Adipose tissue (tissue), 3 donors: ENCODE measurements around the gene TXNRD1. TPM values are rescaled to one million over a fixed set of nuclear protein-coding genes. Genes with fewer than 3 reads are reported as not detected.
"Not testable (repeated sequence)": the region's sequence is repeated elsewhere in the genome, so short reads cannot be mapped to it uniquely, and the experiment has no call there.

ENCODE experiments used
- H3K27ac ChIP-seq: one replicate; pipeline ENCODE4 v1.5.1; 2013; ENCODE audit warnings: low read depth, low read length
- WGBS, 3 donors: extraction: QIAGEN DNeasy Blood & Tissue Kit; methylation state at CpG; one replicate each; pipeline ENCODE4 v1.1.7; 2013; 5-methylcytosine and 5-hydroxymethylcytosine counted together
- polyA plus RNA-seq, 3 donors: library from polyadenylated mRNA; stranded (reverse); fragments of 200-250 nt; gene quantifications; one replicate each; pipeline ENCODE4 v1.2.3, GENCODE V29; 2013
- donor health status: healthy with polysubstance abuse.
- donor health status: Bipolar disorder and iron deficiency.
- donor health status: healthy.

Gene TXNRD1
- polyA plus RNA-seq, 3 donors, result 12.7 to 72.1 (median 44.7) TPM

DNA sequence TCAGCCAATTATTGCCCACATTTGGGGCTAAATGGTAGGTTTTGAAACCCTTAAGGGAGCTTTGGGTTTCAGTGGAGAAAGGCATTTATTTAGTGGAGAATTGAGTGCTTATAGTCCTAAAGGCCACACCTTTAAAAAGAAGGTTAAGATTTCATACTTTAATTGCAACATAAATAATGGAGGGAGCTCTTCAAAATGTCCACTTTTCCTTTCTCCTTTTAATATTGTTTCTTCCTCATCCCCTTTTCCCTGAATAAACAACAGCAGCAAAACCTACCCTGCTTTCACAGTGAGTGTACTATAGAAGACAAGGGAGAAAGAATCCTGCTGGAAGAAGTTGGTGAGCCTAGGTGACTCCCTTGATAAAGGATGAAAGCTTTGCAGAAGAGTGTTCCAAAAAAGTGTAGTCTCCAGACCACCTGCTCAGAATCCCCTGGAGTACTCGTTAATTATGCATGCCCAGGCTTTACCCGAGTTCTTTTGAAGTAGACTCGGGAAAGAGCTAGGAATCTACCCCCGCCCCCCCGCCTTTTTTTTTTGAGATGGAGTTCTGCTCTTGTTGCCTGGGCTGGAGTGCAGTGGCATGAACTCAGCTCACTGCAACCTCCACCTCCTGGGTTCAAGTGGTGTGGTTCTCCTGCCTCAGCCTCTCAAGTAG, 76.4 kb downstream of the TXNRD1 start:
- 78 to 85% (median 84%) methylated on average over 5 of the region's 5 CpGs for WGBS, 3 donors
- no peak overlapping the region for H3K27ac ChIP-seq

DNA sequence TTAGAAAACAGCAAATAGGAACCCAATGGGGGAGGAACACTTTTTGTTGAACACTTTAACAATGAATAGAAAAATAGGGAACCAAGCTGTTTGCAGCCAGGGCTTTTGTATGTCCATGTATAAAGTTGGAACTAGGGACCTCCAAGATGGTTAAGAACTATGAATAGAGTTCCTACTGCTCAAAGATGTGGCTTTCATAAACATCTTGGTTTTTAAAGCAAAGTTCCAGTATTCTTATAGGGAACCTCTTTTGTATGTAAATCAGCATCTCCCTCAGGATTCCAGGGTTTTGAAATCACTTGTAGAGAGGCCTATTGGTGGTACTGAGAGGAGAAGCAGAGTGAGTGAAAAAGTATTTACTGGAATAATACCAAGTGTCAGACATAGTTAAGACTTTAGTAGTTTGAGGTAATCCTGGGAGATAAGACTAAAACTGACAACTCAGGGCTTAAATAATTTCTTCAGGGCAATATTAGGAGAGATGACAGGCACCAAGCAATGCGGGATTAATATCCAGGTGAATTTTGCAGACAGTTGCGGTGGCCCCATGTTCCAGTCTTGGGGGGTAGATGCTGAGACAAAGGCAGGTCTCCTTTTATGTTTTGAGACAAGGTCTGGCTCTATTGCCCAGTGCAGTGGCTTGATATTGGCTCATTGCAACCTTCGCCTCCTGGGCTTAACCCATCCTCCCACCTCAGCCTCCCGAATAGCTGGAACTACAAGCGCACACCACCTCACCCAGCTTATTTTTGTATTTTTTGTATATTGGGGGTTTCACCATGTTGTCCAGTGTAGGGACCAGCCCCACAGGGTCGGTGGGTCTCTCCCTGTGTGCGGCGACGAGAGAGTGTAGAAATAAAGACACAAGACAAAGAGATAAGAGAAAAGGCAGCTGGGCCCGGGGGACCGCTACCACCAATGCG, 77.6 kb downstream of the TXNRD1 start:
- WGBS, 3 donors, result 95 to 97% (median 96%) methylated on average over 12 of the region's 12 CpGs
- no peak overlapping the region for H3K27ac ChIP-seq

GRCh38 chr12:104294158-104294859, 78.7 kb downstream of the TXNRD1 start:
- not testable (repeated sequence) for H3K27ac ChIP-seq
- WGBS, 3 donors, result 68 to 83% (median 78%) methylated on average over 13 to 16 of the region's 17 CpGs

GRCh38 chr12:104294927-104295668, 79.5 kb downstream of the TXNRD1 start:
- H3K27ac ChIP-seq, result no peak overlapping the region
- 68 to 76% (median 75%) methylated on average over 9 of the region's 9 CpGs for WGBS, 3 donors

DNA sequence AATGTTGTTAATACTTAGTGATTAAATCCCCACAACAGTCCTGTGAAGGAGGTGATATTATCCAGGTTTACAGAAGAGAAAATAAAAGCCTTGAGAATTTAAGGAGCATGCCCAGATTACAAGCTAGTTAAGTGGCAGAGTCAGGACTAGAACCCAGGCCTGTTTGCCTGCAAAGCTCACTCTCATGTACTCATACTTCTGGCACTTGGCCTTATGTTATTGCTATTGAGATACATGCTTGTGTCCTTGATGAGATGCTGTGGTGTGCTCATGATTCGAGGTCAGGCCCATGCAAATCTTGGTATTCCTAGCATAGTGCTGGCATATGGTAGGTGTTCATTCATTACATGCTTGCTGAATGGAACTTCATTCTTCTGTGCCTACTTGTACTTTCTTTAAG, 80.4 kb downstream of the TXNRD1 start:
- 88 to 100% (median 97%) methylated on average over 1 of the region's 1 CpG for WGBS, 3 donors
- H3K27ac ChIP-seq, result no peak overlapping the region

DNA sequence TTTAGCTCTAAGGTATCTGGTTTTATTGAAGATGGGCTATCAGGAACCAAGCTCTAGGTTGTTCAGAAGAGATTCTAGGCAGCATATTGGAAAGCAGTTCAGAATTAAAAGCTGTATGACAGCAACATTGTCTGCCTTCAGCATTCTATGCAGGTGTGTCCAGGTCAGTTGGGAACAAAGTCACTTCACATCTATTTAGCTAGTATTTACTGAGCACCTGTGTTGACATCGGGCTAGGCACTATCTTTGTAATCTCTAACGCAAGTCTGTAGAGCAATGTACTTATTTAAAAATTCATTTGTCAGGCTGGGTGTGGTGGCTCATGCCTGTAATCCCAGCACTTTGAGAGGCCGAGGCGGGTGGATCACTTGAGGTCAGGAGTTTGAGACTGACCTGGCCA, 81.1 kb downstream of the TXNRD1 start:
- WGBS, 3 donors, result 69 to 95% (median 94%) methylated on average over 4 of the region's 4 CpGs
- H3K27ac ChIP-seq, result no peak overlapping the region

- no peak overlapping the region for H3K27ac ChIP-seq
Measured at GRCh38 chr12:104297477-104298113, 82.0 kb downstream of the TXNRD1 start.

DNA sequence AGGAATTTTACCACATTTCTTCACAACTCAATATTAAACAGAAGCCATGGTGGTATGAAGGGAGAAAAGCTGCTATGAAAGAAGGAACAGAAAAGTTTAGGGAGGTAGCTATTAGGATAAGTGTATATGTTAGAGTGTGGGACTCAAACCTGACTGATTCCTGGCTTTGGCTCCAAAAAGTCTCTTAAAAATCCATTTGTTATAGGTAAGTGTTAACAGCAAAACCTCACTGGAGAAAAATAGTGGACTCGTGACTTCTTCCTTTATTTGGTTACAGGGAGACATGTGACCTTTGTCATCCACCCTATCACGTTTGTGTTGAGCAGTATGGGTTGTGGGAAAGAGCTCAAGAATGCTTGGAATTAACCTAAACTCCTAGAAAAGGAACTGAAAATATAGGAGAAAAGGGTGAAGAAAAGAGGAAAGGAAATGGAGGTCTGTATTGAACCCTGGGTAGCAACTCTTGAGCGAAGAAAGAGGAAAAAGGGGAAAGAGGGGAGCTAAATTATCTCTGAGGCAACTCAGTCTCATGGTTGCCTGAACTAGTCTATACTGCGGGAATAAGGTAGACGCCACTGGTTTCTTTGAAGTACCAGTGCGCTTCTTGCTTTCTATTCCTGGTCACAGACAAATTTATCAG, 84.4 kb downstream of the TXNRD1 start:
- WGBS, 3 donors, result 70 to 75% (median 71%) methylated on average over 6 of the region's 6 CpGs
- no peak overlapping the region for H3K27ac ChIP-seq

More at GRCh38 chr12:104297477-104298113, 82.0 kb downstream of the TXNRD1 start:
- WGBS, 3 donors, result 94 to 98% (median 94%) methylated on average over 10 of the region's 10 CpGs

DNA sequence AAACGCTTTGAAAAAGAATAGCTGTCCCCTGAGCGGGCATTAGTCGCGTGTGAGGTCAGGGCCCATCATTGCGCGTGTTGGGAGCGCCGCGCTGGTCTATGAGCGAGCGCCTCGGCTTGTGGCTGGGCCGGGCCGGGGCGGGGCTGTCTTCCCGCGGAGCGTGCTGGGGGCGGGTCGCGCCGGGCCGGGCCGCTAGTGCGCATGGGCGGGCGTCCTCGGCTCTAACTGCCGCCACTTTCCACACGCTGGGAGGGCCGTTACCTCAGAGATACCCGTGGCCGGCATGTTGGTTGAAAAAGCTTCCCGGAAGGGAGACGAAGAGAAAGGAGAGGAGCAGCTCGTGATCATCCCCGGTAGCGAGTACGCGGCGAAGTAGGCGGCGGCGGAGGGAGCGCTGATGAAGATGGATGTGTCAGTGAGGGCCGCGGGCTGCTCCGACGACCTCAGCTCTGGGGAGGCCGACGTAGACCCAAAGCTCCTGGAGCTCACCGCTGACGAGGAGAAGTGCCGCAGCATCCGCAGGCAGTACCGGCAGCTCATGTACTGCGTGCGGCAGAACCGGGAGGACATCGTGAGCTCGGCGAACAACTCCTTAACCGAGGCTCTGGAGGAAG, 88.1 kb downstream of the TXNRD1 start, which contains the start of gene EID3:
TSS of gene EID3 (plus strand) at position 202 of the 614 bp plus-strand sequence. CDS start at position 398, 196 bp downstream.
- peak within 1 kb of the TSS; percentile 43 for H3K27ac ChIP-seq
- 3 to 10% (median 7%) methylated on average over 54 to 63 of the region's 63 CpGs for WGBS, 3 donors

DNA sequence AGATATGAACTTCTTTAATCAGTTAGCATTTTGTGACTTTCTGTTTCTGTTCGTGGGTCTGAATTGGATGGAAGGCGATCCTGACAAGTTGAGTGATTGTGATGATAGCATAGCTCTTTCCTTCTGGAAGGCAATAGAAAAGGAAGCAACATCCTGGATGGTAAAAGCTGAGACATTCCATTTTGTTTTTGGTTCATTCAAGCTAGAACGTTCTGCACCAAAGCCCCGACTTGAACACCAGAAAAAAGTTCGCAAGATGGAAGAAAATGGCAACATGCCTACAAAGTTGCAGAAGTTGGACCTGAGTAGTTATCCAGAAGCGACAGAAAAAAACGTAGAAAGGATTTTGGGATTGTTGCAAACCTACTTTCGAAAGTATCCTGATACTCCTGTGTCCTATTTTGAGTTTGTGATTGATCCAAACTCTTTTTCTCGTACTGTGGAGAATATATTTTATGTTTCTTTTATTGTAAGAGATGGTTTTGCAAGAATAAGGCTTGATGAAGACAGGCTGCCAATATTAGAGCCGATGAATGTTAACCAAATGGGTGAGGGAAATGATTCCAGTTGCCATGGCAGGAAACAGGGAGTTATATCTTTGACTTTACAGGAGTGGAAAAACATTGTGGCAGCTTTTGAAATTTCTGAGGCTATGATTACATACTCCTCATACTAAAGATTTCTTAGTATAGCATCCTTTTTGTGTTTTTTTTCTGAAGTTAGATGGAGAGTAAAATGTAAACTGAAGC, 88.9 kb downstream of the TXNRD1 start:
- H3K27ac ChIP-seq, result no peak overlapping the region
- WGBS, 3 donors, result 77 to 89% (median 84%) methylated on average over 10 of the region's 10 CpGs

DNA sequence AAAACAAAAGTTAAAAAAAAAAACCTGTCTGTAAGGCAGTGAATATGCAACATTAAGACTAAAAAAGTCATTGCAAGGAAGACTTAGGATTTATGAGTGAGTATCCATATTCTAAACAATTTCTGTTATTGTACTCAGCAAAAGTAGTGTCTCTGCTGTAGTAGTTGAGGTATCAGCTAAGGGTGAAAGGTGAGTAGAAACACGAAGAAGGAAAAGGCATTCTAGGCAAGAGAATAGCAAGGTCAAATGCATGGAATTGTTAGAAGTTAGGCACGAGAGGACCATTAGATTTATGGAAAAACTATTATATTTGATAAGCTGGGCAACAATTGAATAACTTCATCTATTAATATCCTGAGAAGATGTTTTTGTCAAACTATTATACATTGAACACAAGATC, 89.8 kb downstream of the TXNRD1 start:
- 93 to 96% (median 94%) methylated on average over 2 of the region's 2 CpGs for WGBS, 3 donors
- no peak overlapping the region for H3K27ac ChIP-seq

- H3K27ac ChIP-seq, result no peak overlapping the region
- WGBS, 3 donors, result 69 to 95% (median 93%) methylated on average over 2 of the region's 2 CpGs
Measured at GRCh38 chr12:104306376-104306775, 90.8 kb downstream of the TXNRD1 start.

GRCh38 chr12:104306943-104307654, 91.5 kb downstream of the TXNRD1 start:
- 69 to 88% (median 85%) methylated on average over 6 of the region's 6 CpGs for WGBS, 3 donors
- no peak overlapping the region for H3K27ac ChIP-seq

DNA sequence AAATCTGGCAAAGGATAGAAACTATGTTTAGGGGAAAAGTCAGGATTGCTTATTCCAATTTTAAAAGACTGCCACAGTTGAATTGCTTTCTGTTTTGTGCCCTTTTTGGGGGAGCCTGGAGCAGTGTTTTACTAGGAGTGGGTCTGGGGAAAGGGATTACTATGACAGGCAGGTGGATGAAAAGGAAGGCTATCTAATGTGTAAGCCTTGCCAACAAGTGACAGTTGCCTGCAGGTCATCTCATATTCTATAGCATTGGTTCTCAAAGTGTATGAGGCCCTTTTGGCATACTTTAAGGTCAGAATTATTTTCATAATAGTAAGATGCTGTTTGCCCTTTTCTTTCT, 92.0 kb downstream of the TXNRD1 start:
- H3K27ac ChIP-seq, result no peak overlapping the region

GRCh38 chr12:104309446-104309993, 93.9 kb downstream of the TXNRD1 start:
- no peak overlapping the region for H3K27ac ChIP-seq
- 91 to 99% (median 95%) methylated on average over 4 of the region's 4 CpGs for WGBS, 3 donors
